ENCODE measurements around the gene TRAF3. TPM values are rescaled to one million over a fixed set of nuclear protein-coding genes. Genes with fewer than 3 reads are reported as not detected.
"Not testable (repeated sequence)": the region's sequence is repeated elsewhere in the genome, so short reads cannot be mapped to it uniquely, and the experiment has no call there.

Gene TRAF3
- polyA plus RNA-seq, 1 donor = 13.1 TPM

DNA sequence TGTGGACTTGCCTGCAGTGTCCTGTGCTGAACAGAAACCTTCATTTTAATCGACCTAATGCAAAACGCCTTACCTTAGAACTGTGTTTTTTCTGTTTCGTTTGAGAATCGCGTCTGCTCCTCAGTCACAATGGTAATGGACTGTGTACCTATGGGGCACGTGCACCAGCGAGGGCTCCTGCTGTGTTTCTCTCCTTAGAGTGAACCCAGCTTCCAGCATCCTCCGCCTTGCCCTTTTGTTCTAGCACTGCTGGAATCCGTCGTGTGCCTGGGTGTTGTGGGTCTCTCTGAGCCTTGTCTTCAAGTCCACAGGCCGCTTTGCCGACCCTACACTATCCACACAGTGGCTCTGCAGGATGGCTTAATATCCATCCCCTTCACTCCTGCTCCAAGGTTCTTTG lies 148.9 kb downstream of the TRAF3 start:
- no peak for DNase-seq

GRCh38 chr14:102926840-102927239 lies 149.6 kb downstream of the TRAF3 start:
- not testable (repeated sequence) for DNase-seq

DNA sequence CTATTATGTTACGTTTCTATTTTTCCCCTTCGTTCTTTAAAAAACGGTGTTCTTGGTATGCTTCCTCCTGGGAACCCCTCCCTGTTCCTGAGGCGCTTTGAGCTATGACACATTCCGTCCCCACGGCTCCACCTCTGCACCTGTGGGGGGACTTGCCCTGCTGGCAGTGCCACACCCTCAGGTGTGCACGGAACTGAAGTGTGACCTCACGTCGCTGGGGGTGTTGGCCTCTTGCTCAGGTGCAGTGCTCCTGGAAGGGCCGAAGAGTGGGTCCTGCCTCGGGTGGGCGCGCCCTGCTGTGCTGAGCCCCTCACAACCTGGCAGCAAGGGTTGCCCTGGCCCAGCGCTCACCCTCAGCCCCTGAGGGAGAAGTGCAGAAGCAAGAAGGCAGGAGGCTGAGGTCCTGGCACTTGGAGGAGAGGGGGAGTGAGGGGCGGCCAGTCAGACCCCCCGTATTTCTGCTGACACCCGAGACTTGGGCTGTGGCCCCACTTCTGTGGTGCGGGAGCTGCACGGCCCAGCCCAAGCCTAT lies 150.2 kb downstream of the TRAF3 start:
- no peak for DNase-seq

GRCh38 chr14:102927878-102928411 lies 150.7 kb downstream of the TRAF3 start:
- no peak for DNase-seq

DNA sequence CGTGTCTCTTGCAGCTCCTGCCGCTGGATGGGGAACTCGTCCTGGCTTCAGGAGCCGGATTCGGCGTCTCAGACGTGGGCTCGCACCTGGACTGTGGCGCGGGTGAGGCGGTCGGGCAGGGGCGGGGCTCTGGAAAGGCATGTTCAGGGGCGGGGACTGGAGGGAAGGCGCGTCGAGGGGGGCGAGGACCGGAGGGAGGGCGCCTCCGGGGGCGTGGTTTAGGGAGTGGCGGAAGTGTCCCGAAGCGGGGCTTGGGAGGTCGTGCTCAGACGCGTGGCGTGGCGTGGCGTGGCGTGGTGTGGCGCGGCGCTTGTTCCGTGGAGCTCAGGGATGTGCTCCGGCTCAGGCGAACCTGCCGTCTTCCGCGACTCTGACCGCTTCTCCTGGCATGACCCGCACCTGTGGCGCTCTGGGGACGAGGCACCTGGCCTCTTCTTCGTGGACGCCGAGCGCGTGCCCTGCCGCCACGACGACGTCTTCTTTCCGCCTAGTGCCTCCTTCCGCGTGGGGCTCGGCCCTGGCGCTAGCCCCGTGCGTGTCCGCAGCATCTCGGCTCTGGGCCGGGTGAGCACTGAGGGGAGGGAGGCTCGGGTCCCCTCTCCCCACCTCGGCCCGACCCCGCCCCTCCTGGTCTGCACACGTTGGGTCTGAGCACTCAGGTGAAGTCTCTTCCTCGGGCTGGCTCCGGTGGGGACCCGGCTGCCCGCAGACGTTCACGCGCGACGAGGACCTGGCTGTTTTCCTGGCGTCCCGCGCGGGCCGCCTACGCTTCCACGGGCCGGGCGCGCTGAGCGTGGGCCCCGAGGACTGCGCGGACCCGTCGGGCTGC lies 151.4 kb downstream of the TRAF3 start:
- peak; percentile 36 for DNase-seq

DNA sequence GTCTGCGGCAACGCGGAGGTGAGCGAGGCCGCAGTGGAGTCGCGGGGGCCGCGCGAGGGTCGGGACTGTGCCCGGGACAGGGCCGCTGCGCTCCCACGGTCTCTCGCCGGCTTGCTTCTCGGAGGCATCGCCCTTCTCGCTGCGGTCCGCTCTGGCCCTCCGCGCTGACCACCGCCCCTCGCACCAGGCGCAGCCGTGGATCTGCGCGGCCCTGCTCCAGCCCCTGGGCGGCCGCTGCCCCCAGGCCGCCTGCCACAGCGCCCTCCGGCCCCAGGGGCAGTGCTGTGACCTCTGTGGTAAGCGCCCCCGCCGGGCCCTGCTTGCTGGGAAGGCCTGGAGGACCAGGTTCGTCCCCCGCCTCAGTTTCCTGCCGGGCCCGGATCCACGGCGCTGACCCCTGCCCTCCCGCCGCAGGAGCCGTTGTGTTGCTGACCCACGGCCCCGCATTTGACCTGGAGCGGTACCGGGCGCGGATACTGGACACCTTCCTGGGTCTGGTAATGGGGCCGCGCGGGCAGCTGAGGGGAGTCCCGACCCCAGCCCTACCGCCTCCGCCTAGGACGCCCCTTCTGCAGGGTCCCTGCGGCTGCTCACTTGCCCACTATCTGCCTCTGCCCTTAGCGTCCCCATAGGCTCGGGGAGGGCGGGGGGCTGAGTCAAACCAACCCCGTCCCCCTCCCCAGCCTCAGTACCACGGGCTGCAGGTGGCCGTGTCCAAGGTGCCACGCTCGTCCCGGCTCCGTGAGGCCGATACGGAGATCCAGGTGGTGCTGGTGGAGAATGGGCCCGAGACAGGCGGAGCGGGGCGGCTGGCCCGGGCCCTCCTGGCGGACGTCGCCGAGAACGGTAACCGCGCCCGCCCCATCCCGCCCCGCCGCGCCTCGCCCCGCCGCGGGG lies 152.2 kb downstream of the TRAF3 start:
- no peak for DNase-seq

DNA sequence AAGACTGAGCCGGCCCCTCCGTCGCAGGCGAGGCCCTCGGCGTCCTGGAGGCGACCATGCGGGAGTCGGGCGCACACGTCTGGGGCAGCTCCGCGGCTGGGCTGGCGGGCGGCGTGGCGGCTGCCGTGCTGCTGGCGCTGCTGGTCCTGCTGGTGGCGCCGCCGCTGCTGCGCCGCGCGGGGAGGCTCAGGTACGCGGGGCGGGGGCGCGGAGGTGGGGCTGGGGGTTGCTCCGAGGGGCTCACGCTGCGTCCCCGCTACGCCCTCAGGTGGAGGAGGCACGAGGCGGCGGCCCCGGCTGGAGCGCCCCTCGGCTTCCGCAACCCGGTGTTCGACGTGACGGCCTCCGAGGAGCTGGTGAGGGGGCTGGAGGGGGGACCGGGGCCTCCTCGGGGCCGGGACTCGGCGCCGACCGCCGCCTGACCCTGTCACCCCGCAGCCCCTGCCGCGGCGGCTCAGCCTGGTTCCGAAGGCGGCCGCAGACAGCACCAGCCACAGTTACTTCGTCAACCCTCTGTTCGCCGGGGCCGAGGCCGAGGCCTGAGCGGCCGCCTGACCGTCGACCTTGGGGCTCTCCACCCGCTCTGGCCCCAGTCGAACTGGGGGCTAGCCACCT lies 153.0 kb downstream of the TRAF3 start:
- DNase-seq = no peak

DNA sequence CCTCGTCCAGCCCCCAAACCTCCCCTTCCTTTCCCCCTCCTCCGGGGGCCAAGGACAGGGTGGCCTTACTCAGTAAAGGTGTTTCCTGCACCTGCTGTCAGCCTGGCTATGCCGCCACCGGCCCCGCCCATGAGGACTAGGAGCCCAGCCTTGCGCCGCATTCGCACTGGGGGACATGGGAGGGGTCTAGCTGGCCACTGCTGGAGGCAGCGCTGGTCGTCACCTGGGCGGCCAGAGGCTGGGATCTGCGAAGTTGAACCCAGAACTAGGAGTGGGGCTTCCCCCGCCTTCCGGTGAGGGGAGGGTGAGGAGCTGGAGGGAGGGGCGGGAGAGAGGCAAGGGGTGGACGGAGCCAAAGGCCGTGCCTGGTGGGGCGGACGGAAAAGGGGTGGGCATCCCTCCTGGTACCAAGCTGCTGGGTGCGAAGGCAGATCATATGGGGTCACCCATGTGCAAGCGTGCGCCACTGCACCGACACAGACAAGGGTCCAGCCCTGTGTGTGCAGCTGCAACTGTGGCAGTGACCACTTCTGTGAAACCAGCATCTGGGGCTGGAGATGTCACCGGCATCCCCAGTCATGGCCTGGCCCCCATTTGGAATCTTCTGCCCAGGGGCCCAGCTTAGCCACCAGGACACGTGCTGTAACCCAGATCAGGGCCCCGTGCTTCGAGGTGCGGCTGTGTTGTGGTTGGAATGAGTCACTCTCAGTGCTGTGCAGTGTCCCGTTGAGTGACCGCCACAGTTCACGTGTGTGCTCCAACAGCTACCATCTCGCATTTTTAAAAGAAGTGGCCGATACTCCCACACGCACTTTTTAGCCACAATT lies 153.7 kb downstream of the TRAF3 start:
- DNase-seq = no peak

GRCh38 chr14:102931580-102932285 lies 154.5 kb downstream of the TRAF3 start:
- DNase-seq = no peak

- no peak for DNase-seq
Measured at GRCh38 chr14:102932484-102933248, 155.4 kb downstream of the TRAF3 start.

GRCh38 chr14:102933618-102934231 lies 156.5 kb downstream of the TRAF3 start:
- DNase-seq = no peak

DNA sequence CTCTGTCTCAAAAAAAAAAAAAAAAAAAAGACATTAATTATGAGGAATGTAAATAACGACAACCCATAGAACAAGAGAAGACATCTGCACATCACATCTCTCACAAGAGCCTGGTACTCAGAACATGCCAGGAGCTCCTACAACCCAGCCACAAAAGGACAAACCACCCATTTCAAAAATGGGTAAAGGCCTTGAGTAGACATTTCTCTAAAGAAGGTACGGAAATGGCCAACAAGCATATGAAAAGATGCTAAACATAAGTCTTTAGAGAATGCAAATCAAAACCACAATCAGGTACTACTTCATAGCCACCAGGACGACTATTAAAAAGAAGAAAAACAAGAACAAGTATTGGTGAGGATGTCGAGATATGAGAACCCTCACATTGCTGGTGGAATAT lies 158.5 kb downstream of the TRAF3 start:
- no peak for DNase-seq

DNA sequence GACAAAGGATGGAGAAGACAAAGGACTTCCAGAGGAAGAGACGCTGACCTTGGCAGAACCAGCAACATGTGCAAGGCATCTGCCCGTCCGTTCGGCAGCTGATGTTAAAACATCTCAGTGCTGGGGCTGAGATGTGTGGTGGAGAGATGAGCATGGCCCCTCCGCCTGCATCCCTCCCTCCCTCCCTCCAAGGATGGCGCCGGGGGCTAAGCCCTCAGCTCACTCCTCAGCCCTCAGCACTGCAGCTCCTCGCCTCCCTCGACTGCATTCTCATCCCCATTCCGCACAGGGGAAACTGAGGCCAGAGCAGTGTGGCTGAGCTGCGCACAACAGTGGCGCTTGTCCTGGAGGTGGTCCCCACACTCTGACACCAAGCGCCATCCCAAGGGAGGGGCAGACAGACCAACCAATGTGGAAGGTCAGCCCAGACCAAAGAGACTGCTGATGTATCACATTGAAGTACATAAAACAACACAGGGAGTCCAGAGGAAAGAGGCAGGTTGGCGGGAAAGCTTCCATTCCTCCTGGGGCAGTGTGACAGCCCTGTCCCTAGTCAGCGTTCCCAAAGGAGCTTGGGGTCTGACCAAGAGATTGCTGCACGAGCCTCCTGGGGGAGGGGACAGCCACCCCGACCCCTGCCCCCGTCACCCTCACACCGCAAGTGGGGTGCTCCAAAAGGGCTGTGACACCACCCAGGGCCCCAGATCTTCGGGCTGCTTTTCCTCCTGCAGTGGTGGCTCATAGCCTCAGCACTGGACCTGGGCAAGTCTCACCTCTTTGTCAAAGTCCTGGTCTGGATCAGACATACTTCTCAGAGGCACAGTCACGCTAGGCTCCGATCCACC lies 160.3 kb downstream of the TRAF3 start:
- no peak for DNase-seq

- no peak for DNase-seq
Measured at GRCh38 chr14:102938191-102938590, 160.9 kb downstream of the TRAF3 start.

- no peak for DNase-seq
Measured at GRCh38 chr14:102939329-102939728, 162.1 kb downstream of the TRAF3 start.

GRCh38 chr14:102939820-102940561 lies 162.7 kb downstream of the TRAF3 start:
- no peak for DNase-seq

GRCh38 chr14:102940729-102941362 lies 163.6 kb downstream of the TRAF3 start:
- DNase-seq = no peak

All from hindlimb muscle (tissue), 1 donor.